ENCODE measurements around the gene C12orf76.
"Not testable (repeated sequence)": the region's sequence is repeated elsewhere in the genome, so short reads cannot be mapped to it uniquely, and the experiment has no call there.

The C12orf76 gene

DNA sequence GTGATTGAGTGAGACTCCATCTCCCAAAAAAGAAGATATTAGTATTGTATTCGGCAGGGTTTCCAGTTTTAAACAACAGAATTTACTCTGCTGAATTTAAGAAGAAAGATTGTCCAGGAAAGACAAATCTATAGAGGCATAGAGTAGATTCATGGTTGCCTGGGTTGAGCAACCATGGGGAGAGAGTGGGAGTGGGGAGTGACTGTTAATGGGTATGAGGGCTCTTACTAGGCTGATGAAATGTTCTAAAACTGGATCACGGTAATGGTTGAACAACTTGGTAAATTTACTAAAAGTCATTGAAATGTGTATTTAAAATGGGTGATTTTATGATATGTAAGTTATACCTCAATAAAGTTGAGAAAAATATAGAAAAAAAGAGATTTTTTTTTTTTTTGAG lies 13.9 kb upstream of the C12orf76 start:
- Histone ChIP-seq H3K27me3 (ENCODE audit: control insufficient read depth in 1 of 2, insufficient read depth in 2 of 2, low read length in 2 of 2) (no peaks in the 10 kb centered on the region), H3K4me1 (ENCODE audit: control insufficient read depth, insufficient read depth, low read length) (no peaks in the 10 kb centered on the region), H3K4me3 (ENCODE audit: low read length in 2 of 2) (no peak overlapping the region), H3K9ac (ENCODE audit: low read length in 2 of 2) (no peak overlapping the region), H3K9me3 (ENCODE audit: control insufficient read depth in 2 of 2, low read length in 2 of 2) (no peaks in the 10 kb centered on the region), H3K36me3 (ENCODE audit: control insufficient read depth in 2 of 2, insufficient read depth in 2 of 2, low read length in 2 of 2) (no peaks in the 10 kb centered on the region), H3K27ac (ENCODE audit: low read length) (no peak overlapping the region)

DNA sequence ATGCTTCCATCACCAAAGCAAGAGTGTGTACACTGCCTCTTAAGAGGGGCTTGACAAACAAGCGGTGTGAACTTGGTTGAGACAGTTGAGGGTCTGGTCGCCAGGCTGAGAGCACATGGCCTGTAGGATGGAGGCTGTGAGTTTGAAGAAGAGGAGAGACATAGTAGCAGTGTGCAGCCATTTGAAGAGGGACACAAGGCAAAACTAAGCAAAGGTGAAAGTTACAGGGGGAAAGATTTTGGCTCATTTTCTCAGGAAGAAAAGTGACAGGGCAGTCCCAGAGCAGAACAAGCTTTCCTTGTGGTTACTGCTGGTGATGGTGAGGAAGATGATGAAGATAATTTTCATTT lies 11.3 kb upstream of the C12orf76 start:
- Histone ChIP-seq H3K27me3 (ENCODE audit: control insufficient read depth in 1 of 2, insufficient read depth in 2 of 2, low read length in 2 of 2) (no peaks in the 10 kb centered on the region), H3K9me3 (ENCODE audit: control insufficient read depth in 2 of 2, low read length in 2 of 2) (no peaks in the 10 kb centered on the region), H3K4me3 (ENCODE audit: low read length in 2 of 2) (no peak overlapping the region), H3K9ac (ENCODE audit: low read length in 2 of 2) (no peak overlapping the region), H3K4me1 (ENCODE audit: control insufficient read depth, insufficient read depth, low read length) (no peaks in the 10 kb centered on the region), H3K36me3 (ENCODE audit: control insufficient read depth in 2 of 2, insufficient read depth in 2 of 2, low read length in 2 of 2) (no peaks in the 10 kb centered on the region), H3K27ac (ENCODE audit: low read length) (no peak overlapping the region)

DNA sequence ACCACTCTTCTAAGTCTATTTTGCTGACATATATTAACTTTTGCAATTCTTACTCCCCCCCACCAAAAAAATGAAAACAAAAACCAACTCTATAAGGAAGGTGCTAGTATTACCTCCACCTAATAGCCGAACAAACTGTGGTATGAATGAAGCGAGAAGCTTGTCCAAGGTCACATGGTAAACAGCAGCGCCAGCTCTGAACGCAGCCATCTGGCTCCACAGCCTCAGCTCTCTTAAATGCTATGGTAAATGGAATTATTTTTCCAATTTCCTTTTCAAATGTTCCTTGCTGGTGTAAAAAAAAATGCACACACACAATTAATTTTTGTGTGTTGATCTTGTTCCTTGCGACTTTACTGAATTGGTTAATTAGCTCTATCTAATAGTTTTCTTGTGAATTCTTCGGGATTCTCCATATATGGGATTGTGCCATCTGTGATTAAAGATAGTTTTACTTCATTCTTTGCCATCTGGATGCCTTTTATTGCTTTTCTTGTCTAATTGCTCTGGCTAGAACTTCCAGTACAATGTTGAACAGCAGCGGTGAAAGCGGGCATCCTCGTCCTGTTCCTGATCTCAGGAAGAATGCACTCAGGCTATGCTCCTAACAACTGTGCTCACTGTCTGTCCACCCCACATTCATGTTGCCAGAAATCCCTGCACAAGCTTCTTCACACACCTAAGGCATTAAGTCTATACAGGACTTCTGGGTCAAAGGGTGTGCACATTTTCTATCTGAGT lies 10.7 kb upstream of the C12orf76 start:
- no peaks in the 10 kb centered on the region for H3K4me1 ChIP-seq (ENCODE audit: control insufficient read depth, insufficient read depth, low read length)
- no peak overlapping the region for H3K27ac ChIP-seq (ENCODE audit: low read length)
- no peaks in the 10 kb centered on the region for H3K9me3 ChIP-seq (ENCODE audit: control insufficient read depth in 2 of 2, low read length in 2 of 2)
- no peaks in the 10 kb centered on the region for H3K27me3 ChIP-seq (ENCODE audit: control insufficient read depth in 1 of 2, insufficient read depth in 2 of 2, low read length in 2 of 2)
- H3K36me3 ChIP-seq (ENCODE audit: control insufficient read depth in 2 of 2, insufficient read depth in 2 of 2, low read length in 2 of 2) = no peaks in the 10 kb centered on the region
- H3K9ac ChIP-seq (ENCODE audit: low read length in 2 of 2) = no peak overlapping the region
- no peak overlapping the region for H3K4me3 ChIP-seq (ENCODE audit: low read length in 2 of 2)

DNA sequence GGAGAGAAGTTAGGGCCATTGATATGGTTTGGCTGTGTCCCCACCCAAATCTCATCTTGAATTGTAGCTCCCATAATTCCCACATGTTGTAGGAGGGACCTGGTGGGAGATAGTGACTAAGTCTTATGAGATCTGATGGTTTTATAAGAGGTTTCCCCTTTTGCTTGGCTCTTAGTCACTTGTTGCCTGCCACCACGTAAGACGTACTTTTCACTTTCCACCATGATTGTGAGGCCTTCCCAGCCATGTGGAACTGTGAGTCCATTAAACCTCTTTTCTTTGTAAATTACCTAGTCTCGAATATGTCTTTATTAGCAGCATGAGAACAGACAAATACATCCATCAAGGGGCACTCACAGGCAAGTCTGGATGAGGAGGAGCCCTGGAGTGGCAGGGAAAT lies 8.3 kb upstream of the C12orf76 start:
- H3K27me3 ChIP-seq (ENCODE audit: control insufficient read depth in 1 of 2, insufficient read depth in 2 of 2, low read length in 2 of 2); H3K9me3 ChIP-seq (ENCODE audit: control insufficient read depth in 2 of 2, low read length in 2 of 2); H3K36me3 ChIP-seq (ENCODE audit: control insufficient read depth in 2 of 2, insufficient read depth in 2 of 2, low read length in 2 of 2); H3K4me1 ChIP-seq (ENCODE audit: control insufficient read depth, insufficient read depth, low read length); H3K4me3 ChIP-seq (ENCODE audit: low read length in 2 of 2); H3K27ac ChIP-seq (ENCODE audit: low read length); H3K9ac ChIP-seq (ENCODE audit: low read length in 2 of 2): not testable (repeated sequence)

GRCh38 chr12:110055375-110056352 lies 7.3 kb upstream of the C12orf76 start:
- not testable (repeated sequence) for H3K9ac ChIP-seq (ENCODE audit: low read length in 2 of 2); H3K9me3 ChIP-seq (ENCODE audit: control insufficient read depth in 2 of 2, low read length in 2 of 2); H3K27ac ChIP-seq (ENCODE audit: low read length); H3K36me3 ChIP-seq (ENCODE audit: control insufficient read depth in 2 of 2, insufficient read depth in 2 of 2, low read length in 2 of 2); H3K4me3 ChIP-seq (ENCODE audit: low read length in 2 of 2); H3K27me3 ChIP-seq (ENCODE audit: control insufficient read depth in 1 of 2, insufficient read depth in 2 of 2, low read length in 2 of 2); H3K4me1 ChIP-seq (ENCODE audit: control insufficient read depth, insufficient read depth, low read length)

DNA sequence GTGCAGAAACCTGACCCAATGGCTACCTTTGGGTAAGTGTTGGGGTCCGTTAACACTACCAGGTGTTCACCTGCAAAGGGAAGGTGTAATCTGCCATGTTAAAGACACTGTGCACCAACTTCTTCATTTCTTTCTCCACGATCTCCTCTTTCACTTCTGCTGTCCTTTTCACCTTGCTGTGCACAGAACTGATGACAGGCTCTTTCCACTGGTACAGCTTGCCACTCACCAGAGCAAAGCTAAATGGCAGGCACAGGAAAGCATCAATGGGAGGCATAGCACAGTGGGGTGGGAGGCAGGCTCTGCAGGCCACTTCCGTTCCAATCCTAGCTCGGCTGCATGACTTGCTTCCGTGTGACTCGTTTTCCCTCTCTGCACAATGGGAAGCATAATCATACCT lies 2.6 kb upstream of the C12orf76 start:
- Histone ChIP-seq H3K4me1 (ENCODE audit: control insufficient read depth, insufficient read depth, low read length) (peaks cover 22% of the 10 kb centered on the region), H3K27ac (ENCODE audit: low read length) (no peak overlapping the region), H3K36me3 (ENCODE audit: control insufficient read depth in 2 of 2, insufficient read depth in 2 of 2, low read length in 2 of 2) (no peaks in the 10 kb centered on the region), H3K9me3 (ENCODE audit: control insufficient read depth in 2 of 2, low read length in 2 of 2) (no peaks in the 10 kb centered on the region), H3K27me3 (ENCODE audit: control insufficient read depth in 1 of 2, insufficient read depth in 2 of 2, low read length in 2 of 2) (no peaks in the 10 kb centered on the region), H3K9ac (ENCODE audit: low read length in 2 of 2) (no peak overlapping the region), H3K4me3 (ENCODE audit: low read length in 2 of 2) (no peak overlapping the region)

- not testable (repeated sequence) for H3K9ac ChIP-seq (ENCODE audit: low read length in 2 of 2); H3K4me3 ChIP-seq (ENCODE audit: low read length in 2 of 2); H3K27me3 ChIP-seq (ENCODE audit: control insufficient read depth in 1 of 2, insufficient read depth in 2 of 2, low read length in 2 of 2); H3K27ac ChIP-seq (ENCODE audit: low read length); H3K9me3 ChIP-seq (ENCODE audit: control insufficient read depth in 2 of 2, low read length in 2 of 2); H3K36me3 ChIP-seq (ENCODE audit: control insufficient read depth in 2 of 2, insufficient read depth in 2 of 2, low read length in 2 of 2)
- H3K4me1 ChIP-seq (ENCODE audit: control insufficient read depth, insufficient read depth, low read length) = peaks cover 22% of the 10 kb centered on the region
These were observed 1.3 kb upstream of the C12orf76 start for GRCh38 chr12:110049666-110050065.

GRCh38 chr12:110049034-110049433 lies 712 bp upstream of the C12orf76 start:
- Histone ChIP-seq H3K9ac (ENCODE audit: low read length in 2 of 2) (peak overlapping the region; percentile 72 to 81), H3K4me1 (ENCODE audit: control insufficient read depth, insufficient read depth, low read length) (peaks cover 22% of the 10 kb centered on the region), H3K4me3 (ENCODE audit: low read length in 2 of 2) (peak overlapping the region; percentile 82 to 92), H3K27ac (ENCODE audit: low read length) (peak overlapping the region; percentile 49)
- H3K36me3 ChIP-seq (ENCODE audit: control insufficient read depth in 2 of 2, insufficient read depth in 2 of 2, low read length in 2 of 2); H3K9me3 ChIP-seq (ENCODE audit: control insufficient read depth in 2 of 2, low read length in 2 of 2); H3K27me3 ChIP-seq (ENCODE audit: control insufficient read depth in 1 of 2, insufficient read depth in 2 of 2, low read length in 2 of 2): not testable (repeated sequence)

- Histone ChIP-seq H3K27ac (ENCODE audit: low read length) (peak overlapping the region; percentile 49), H3K36me3 (ENCODE audit: control insufficient read depth in 2 of 2, insufficient read depth in 2 of 2, low read length in 2 of 2) (peaks cover 0 to 2% of the 10 kb centered on the region in 2 donors), H3K9me3 (ENCODE audit: control insufficient read depth in 2 of 2, low read length in 2 of 2) (no peaks in the 10 kb centered on the region), H3K9ac (ENCODE audit: low read length in 2 of 2) (peak overlapping the region; percentile 57 to 81), H3K27me3 (ENCODE audit: control insufficient read depth in 1 of 2, insufficient read depth in 2 of 2, low read length in 2 of 2) (no peaks in the 10 kb centered on the region), H3K4me3 (ENCODE audit: low read length in 2 of 2) (peak overlapping the region; percentile 82 to 92), H3K4me1 (ENCODE audit: control insufficient read depth, insufficient read depth, low read length) (peaks cover 27% of the 10 kb centered on the region)
These were observed 903 bp downstream of the C12orf76 start for GRCh38 chr12:110047297-110047940.

GRCh38 chr12:110046451-110047187 lies 1.7 kb downstream of the C12orf76 start:
- Histone ChIP-seq H3K9me3 (ENCODE audit: control insufficient read depth in 2 of 2, low read length in 2 of 2) (no peaks in the 10 kb centered on the region), H3K27ac (ENCODE audit: low read length) (no peak overlapping the region), H3K9ac (ENCODE audit: low read length in 2 of 2) (no peak overlapping the region), H3K27me3 (ENCODE audit: control insufficient read depth in 1 of 2, insufficient read depth in 2 of 2, low read length in 2 of 2) (no peaks in the 10 kb centered on the region), H3K4me1 (ENCODE audit: control insufficient read depth, insufficient read depth, low read length) (peaks cover 28% of the 10 kb centered on the region), H3K4me3 (ENCODE audit: low read length in 2 of 2) (no peak overlapping the region), H3K36me3 (ENCODE audit: control insufficient read depth in 2 of 2, insufficient read depth in 2 of 2, low read length in 2 of 2) (peaks cover 1 to 6% of the 10 kb centered on the region in 2 donors)
